ENCODE data around the gene SSBP2. TPM values are rescaled to one million over a fixed set of nuclear protein-coding genes. Genes with fewer than 3 reads are reported as not detected.

SSBP2 gene
- total and polyA plus RNA-seq, 2 of the 8 experiments (the other 6 are each of a cell fraction or from before 2014, with no cell fraction given): 21.5 to 36.2 TPM

DNA sequence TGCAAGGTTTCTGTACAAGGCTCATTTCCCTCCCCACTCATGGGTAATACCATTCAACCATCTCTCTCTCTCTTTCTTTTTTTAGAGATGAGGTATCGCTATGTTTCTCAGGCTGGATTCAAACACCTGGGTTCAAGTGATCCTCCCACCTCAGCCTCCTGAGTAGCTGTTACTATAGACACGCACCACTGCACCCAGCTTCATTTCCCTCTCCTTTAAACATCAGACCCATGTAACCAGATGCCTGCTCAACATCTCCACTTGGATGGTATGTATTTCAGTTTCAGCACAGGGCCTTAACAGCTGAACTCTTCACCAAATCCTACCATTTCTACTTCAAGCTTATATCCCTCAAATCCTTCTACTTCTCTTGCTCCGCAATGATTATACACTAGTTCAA is 117.4 kb downstream of the SSBP2 start (continued):
- TF ChIP-seq SP1 (IDR thresholded peaks at IDR 0.05; ENCODE audit: low read depth, low read length): no peak
- TF ChIP-seq BCL11A (IDR thresholded peaks at IDR 0.05; ENCODE audit: low read depth in 2 of 2, low read length in 2 of 2): no peak
- no peak for TF ChIP-seq SUZ12 (IDR thresholded peaks at IDR 0.05; ENCODE audit: low read length)
- no peak for TF ChIP-seq HDAC2 (IDR thresholded peaks at IDR 0.05; ENCODE audit: borderline replicate concordance in 1 of 2, low read depth in 2 of 2, low read length in 2 of 2)
- TF ChIP-seq EGR1 (IDR thresholded peaks at IDR 0.05; ENCODE audit: borderline replicate concordance, low read depth, low read length): no peak
